CD14-positive monocyte (primary cell): ENCODE results near the gene ITGA4. TPM values are rescaled to one million over a fixed set of nuclear protein-coding genes. Genes with fewer than 3 reads are reported as not detected.

ENCODE experiments used
- DNase-seq, 3 donors: peaks; one replicate each; pipeline ENCODE4 v3.0.0-alpha.2; 2011 to 2022
- H2AFZ ChIP-seq: 2 replicates; pipeline ENCODE4 v1.6.0; 2012; ENCODE audit warnings: mild to moderate bottlenecking, low read depth, low read length, inconsistent platforms; ENCODE audit not compliant: insufficient read depth, poor library complexity, severe bottlenecking
- H3K27ac ChIP-seq, 2 donors: 1 replicate in 1 of 2; 2 replicates in 1 of 2; pipeline ENCODE4 v1.5.1; 2012 to 2013; ENCODE audit warnings: low read length in 2 of 2, control low read depth in 1 of 2, inconsistent platforms in 1 of 2, low read depth in 1 of 2, mild to moderate bottlenecking in 1 of 2
- H3K27me3 ChIP-seq, 2 donors: one replicate each; pipeline versions ENCODE4 v1.6.0 to v1.6.1; 2011 to 2013; ENCODE audit warnings: low read length in 2 of 2; ENCODE audit not compliant: control insufficient read depth in 2 of 2, insufficient read depth in 2 of 2
- H3K36me3 ChIP-seq, 2 donors: replicated peaks in 1 of 2; 1 replicate in 1 of 2; 2 replicates in 1 of 2; pipeline versions ENCODE4 v1.5.1 to v1.6.1; 2012 to 2013; ENCODE audit warnings: low read length in 2 of 2, control low read depth in 1 of 2, inconsistent platforms in 1 of 2, mild to moderate bottlenecking in 1 of 2; ENCODE audit not compliant: insufficient read depth in 2 of 2, control insufficient read depth in 1 of 2
- H3K4me1 ChIP-seq, 2 donors: 1 replicate in 1 of 2; 2 replicates in 1 of 2; pipeline versions ENCODE4 v1.5.1 to v1.6.1; 2012 to 2013; ENCODE audit warnings: low read length in 2 of 2, control low read depth in 1 of 2, inconsistent platforms in 1 of 2, mild to moderate bottlenecking in 1 of 2, moderate library complexity in 1 of 2; ENCODE audit not compliant: insufficient read depth in 2 of 2, control insufficient read depth in 1 of 2
- H3K4me2 ChIP-seq: replicated peaks from 2 replicates; pipeline ENCODE3; 2012; ENCODE audit warnings: low read length, moderate library complexity, mild to moderate bottlenecking; ENCODE audit not compliant: poor library complexity, severe bottlenecking; ENCODE audit errors: extremely low read depth
- H3K4me3 ChIP-seq, 3 experiments: fragments of 200-600 bp in 1 of 3; sonication (generic) in 1 of 3; replicated peaks in 1 of 3; 1 replicate in 2 of 3; 2 replicates in 1 of 3; pipeline ENCODE4 v1.5.1; 2011 to 2013; ENCODE audit warnings: low read length in 3 of 3, mild to moderate bottlenecking in 3 of 3, control low read depth in 2 of 3, low read depth in 2 of 3, inconsistent platforms in 1 of 3, moderate library complexity in 1 of 3
- H3K79me2 ChIP-seq: 2 replicates; pipeline ENCODE4 v1.6.0; 2012; ENCODE audit warnings: mild to moderate bottlenecking, control low read depth, inconsistent platforms, low read length, moderate library complexity; ENCODE audit not compliant: insufficient read depth
- H3K9ac ChIP-seq: 2 replicates; pipeline ENCODE4 v1.6.0; 2017; ENCODE audit warnings: low read length, mild to moderate bottlenecking; ENCODE audit not compliant: insufficient read depth, poor library complexity, severe bottlenecking
- H3K9me3 ChIP-seq, 2 donors: replicated peaks in 1 of 2; 1 replicate in 1 of 2; 2 replicates in 1 of 2; pipeline versions ENCODE4 v1.5.1 to v1.6.1; 2012 to 2013; ENCODE audit warnings: low read length in 2 of 2, control low read depth in 1 of 2; ENCODE audit not compliant: control insufficient read depth in 1 of 2, insufficient read depth in 1 of 2
- H4K20me1 ChIP-seq: 2 replicates; pipeline ENCODE4 v1.6.0; 2012; ENCODE audit warnings: mild to moderate bottlenecking, low read length, control low read depth, moderate library complexity; ENCODE audit not compliant: insufficient read depth
- H3K27ac Mint-ChIP-seq, 7 donors: one replicate each; pipeline ENCODE4 v1.8.0; 2020; ENCODE audit warnings: mild to moderate bottlenecking in 7 of 7, mixed read lengths in 7 of 7, moderate library complexity in 6 of 7, inconsistent platforms in 2 of 7
- H3K27me3 Mint-ChIP-seq, 3 donors: one replicate each; pipeline ENCODE4 v1.8.0; 2021 to 2022; ENCODE audit warnings: low read depth in 3 of 3, mild to moderate bottlenecking in 3 of 3, mixed read lengths in 3 of 3, moderate library complexity in 3 of 3, inconsistent platforms in 1 of 3
- H3K36me3 Mint-ChIP-seq, 2 donors: one replicate each; pipeline ENCODE4 v1.8.0; 2020; ENCODE audit warnings: mixed read lengths in 2 of 2, inconsistent platforms in 1 of 2, mild to moderate bottlenecking in 1 of 2
- H3K4me1 Mint-ChIP-seq: one replicate; pipeline ENCODE4 v1.8.0; 2020; ENCODE audit warnings: mild to moderate bottlenecking, mixed read lengths
- H3K4me3 Mint-ChIP-seq, 2 donors: one replicate each; pipeline ENCODE4 v1.8.0; 2020; ENCODE audit warnings: mild to moderate bottlenecking in 2 of 2, mixed read lengths in 2 of 2, moderate library complexity in 1 of 2
- H3K9me3 Mint-ChIP-seq, 7 donors: one replicate each; pipeline ENCODE4 v1.8.0; 2020 to 2022; ENCODE audit warnings: mixed read lengths in 7 of 7, mild to moderate bottlenecking in 6 of 7, moderate library complexity in 6 of 7, inconsistent platforms in 2 of 7
- CTCF ChIP-seq: fragments of 200-600 bp; IDR thresholded peaks from one replicate; pipeline ENCODE4 v1.8.0; 2022; ENCODE audit warnings: antibody characterized with exemption, mild to moderate bottlenecking
- WGBS: methylation state at CpG from one replicate; pipeline ENCODE4 v1.1.5; 2013; ENCODE audit warnings: missing lambda C conversion rate; ENCODE audit not compliant: insufficient coverage; 5-methylcytosine and 5-hydroxymethylcytosine counted together
- intact Hi-C, 2 donors: fragments of 100-400 bp; cut with micrococcal nuclease; formaldehyde crosslinking; loops; one replicate each; pipeline versions ENCODE4 v1.15.0 to v1.15.1; 2023
- polyA plus RNA-seq, 3 donors: library from polyadenylated mRNA; depleted of rRNA in 1 of 3; unstranded in 2 of 3; stranded (reverse) in 1 of 3; fragments of 300-500 nt in 2 of 3; fragments of >200 nt in 1 of 3; fragmentation: Illumina TruSeq in 2 of 3; gene quantifications; 1 replicate in 2 of 3; 2 replicates in 1 of 3; pipeline ENCODE4 v1.2.3, GENCODE V29; 2012 to 2021

Gene ITGA4
- polyA plus RNA-seq, 3 donors, result 66.1 to 97.3 (median 84.1) TPM

GRCh38 chr2:181457741-181458425 lies 697 bp downstream of the ITGA4 start:
- Histone ChIP-seq H4K20me1 (peaks cover 38% of the 10 kb centered on the region), H3K79me2 (peaks cover 67% of the 10 kb centered on the region), H3K36me3 (peaks cover 0 to 6% of the 10 kb centered on the region in 2 donors), H3K27ac (peak overlapping the region; percentile 80 to 91), H2AFZ (peak overlapping the region; percentile 96), H3K9ac (peak overlapping the region; percentile 80), H3K4me3 (peak overlapping the region; percentile 54 to 99 (median 96)), H3K27me3 (no peaks in the 10 kb centered on the region), H3K4me2 (peak overlapping the region; percentile 96), H3K4me1 (peaks cover 37 to 63% of the 10 kb centered on the region in 2 donors), H3K9me3 (no peaks in the 10 kb centered on the region)
- H3K27me3 Mint-ChIP-seq, result no peaks in the 10 kb centered on the region
- H3K4me3 Mint-ChIP-seq, result peak overlapping the region; percentile 96 to 99
- WGBS, result 0% methylated on average over 30 of the region's 45 CpGs
- H3K27ac Mint-ChIP-seq, result peak overlapping the region; percentile 85 to 96 (median 91)
- H3K36me3 Mint-ChIP-seq, result peaks cover 0 to 10% of the 10 kb centered on the region in 2 donors
- TF ChIP-seq CTCF, result no peak
- peaks cover 60% of the 10 kb centered on the region for H3K4me1 Mint-ChIP-seq
- peaks cover 0 to 6% (median 3%) of the 10 kb centered on the region in 7 donors for H3K9me3 Mint-ChIP-seq
- DNase-seq, result peak; percentile 20 to 40 (median 25)
- intact Hi-C loops, result loop anchor here (5.0 to 10.0 kb wide), 5 partner anchors 41 to 381 kb away; no protein-coding TSS in a partner anchor

GRCh38 chr2:181458871-181459270 lies 1.7 kb downstream of the ITGA4 start:
- H3K4me1 Mint-ChIP-seq, result peaks cover 70% of the 10 kb centered on the region
- H3K27ac ChIP-seq, result peak overlapping the region in 1 of 2 donors; percentile 91
- H3K79me2 ChIP-seq, result peaks cover 77% of the 10 kb centered on the region
- peak overlapping the region; percentile 54 to 99 (median 96) for H3K4me3 ChIP-seq
- H3K27me3 Mint-ChIP-seq, result no peaks in the 10 kb centered on the region
- peak overlapping the region; percentile 96 for H3K4me2 ChIP-seq
- intact Hi-C loops, result loop anchor here (5.0 to 10.0 kb wide), 5 partner anchors 42 to 382 kb away; no protein-coding TSS in a partner anchor
- peak overlapping the region; percentile 96 to 99 for H3K4me3 Mint-ChIP-seq
- H4K20me1 ChIP-seq, result peaks cover 48% of the 10 kb centered on the region
- DNase-seq, result peak; percentile 10 to 41 (median 15)
- no CpG with 5 or more reads among the region's 2 CpGs for WGBS
- peaks cover 0 to 6% (median 3%) of the 10 kb centered on the region in 7 donors for H3K9me3 Mint-ChIP-seq
- peaks cover 6 to 8% of the 10 kb centered on the region in 2 donors for H3K36me3 ChIP-seq
- peaks cover 1 to 18% of the 10 kb centered on the region in 2 donors for H3K36me3 Mint-ChIP-seq
- H2AFZ ChIP-seq, result no peak overlapping the region
- peaks cover 41 to 73% of the 10 kb centered on the region in 2 donors for H3K4me1 ChIP-seq
- H3K9me3 ChIP-seq, result no peaks in the 10 kb centered on the region
- H3K27me3 ChIP-seq, result no peaks in the 10 kb centered on the region
- TF ChIP-seq CTCF, result no peak
- H3K9ac ChIP-seq, result peak overlapping the region; percentile 80
- peak overlapping the region in 6 of 7 donors; percentile 70 to 96 (median 90) for H3K27ac Mint-ChIP-seq
